ENCODE measurements around the gene RPE65. TPM values are rescaled to one million over a fixed set of nuclear protein-coding genes. Genes with fewer than 3 reads are reported as not detected.

Gene RPE65
- total RNA-seq, 1 experiment from 2014 or later = not detected

GRCh38 chr1:68459796-68460195, 10.0 kb upstream of the RPE65 start:
- Histone ChIP-seq H3K9me3 (ENCODE audit: control insufficient read depth, insufficient read depth, low read depth, low read length) (no peaks in the 10 kb centered on the region), H3K4me1 (ENCODE audit: control insufficient read depth, insufficient read depth, low read length) (no peaks in the 10 kb centered on the region), H3K4me3 (ENCODE audit: low read depth in 2 of 2, low read length in 2 of 2) (no peak overlapping the region), H3K36me3 (ENCODE audit: control insufficient read depth, insufficient read depth, low read length) (no peaks in the 10 kb centered on the region), H3K27me3 (ENCODE audit: control insufficient read depth, insufficient read depth, low read length) (no peaks in the 10 kb centered on the region; the same call in 1 of the 2 replicates), H3K27ac (ENCODE audit: low read length) (no peak overlapping the region)
- TF ChIP-seq, protein P1, sequence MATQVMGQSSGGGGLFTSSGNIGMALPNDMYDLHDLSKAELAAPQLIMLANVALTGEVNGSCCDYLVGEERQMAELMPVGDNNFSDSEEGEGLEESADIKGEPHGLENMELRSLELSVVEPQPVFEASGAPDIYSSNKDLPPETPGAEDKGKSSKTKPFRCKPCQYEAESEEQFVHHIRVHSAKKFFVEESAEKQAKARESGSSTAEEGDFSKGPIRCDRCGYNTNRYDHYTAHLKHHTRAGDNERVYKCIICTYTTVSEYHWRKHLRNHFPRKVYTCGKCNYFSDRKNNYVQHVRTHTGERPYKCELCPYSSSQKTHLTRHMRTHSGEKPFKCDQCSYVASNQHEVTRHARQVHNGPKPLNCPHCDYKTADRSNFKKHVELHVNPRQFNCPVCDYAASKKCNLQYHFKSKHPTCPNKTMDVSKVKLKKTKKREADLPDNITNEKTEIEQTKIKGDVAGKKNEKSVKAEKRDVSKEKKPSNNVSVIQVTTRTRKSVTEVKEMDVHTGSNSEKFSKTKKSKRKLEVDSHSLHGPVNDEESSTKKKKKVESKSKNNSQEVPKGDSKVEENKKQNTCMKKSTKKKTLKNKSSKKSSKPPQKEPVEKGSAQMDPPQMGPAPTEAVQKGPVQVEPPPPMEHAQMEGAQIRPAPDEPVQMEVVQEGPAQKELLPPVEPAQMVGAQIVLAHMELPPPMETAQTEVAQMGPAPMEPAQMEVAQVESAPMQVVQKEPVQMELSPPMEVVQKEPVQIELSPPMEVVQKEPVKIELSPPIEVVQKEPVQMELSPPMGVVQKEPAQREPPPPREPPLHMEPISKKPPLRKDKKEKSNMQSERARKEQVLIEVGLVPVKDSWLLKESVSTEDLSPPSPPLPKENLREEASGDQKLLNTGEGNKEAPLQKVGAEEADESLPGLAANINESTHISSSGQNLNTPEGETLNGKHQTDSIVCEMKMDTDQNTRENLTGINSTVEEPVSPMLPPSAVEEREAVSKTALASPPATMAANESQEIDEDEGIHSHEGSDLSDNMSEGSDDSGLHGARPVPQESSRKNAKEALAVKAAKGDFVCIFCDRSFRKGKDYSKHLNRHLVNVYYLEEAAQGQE (IDR thresholded peaks at IDR 0.05; ENCODE audit: insufficient read depth in 1 of 2, low read depth in 2 of 2, low read length in 1 of 2) = no peak
- no peak for TF ChIP-seq SIN3A (IDR thresholded peaks at IDR 0.05; ENCODE audit: borderline replicate concordance, insufficient read depth, low read depth, low read length)
- TF ChIP-seq TCF7L2 (IDR thresholded peaks at IDR 0.05; ENCODE audit: low read depth, low read length) = no peak
- no peak for TF ChIP-seq POLR2AphosphoS5 (IDR thresholded peaks at IDR 0.05; ENCODE audit: low read depth, low read length)
- TF ChIP-seq, protein P2, sequence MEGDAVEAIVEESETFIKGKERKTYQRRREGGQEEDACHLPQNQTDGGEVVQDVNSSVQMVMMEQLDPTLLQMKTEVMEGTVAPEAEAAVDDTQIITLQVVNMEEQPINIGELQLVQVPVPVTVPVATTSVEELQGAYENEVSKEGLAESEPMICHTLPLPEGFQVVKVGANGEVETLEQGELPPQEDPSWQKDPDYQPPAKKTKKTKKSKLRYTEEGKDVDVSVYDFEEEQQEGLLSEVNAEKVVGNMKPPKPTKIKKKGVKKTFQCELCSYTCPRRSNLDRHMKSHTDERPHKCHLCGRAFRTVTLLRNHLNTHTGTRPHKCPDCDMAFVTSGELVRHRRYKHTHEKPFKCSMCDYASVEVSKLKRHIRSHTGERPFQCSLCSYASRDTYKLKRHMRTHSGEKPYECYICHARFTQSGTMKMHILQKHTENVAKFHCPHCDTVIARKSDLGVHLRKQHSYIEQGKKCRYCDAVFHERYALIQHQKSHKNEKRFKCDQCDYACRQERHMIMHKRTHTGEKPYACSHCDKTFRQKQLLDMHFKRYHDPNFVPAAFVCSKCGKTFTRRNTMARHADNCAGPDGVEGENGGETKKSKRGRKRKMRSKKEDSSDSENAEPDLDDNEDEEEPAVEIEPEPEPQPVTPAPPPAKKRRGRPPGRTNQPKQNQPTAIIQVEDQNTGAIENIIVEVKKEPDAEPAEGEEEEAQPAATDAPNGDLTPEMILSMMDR (IDR thresholded peaks at IDR 0.05) = no peak
- no peak for ATAC-seq
- in situ Hi-C loops (cut with HindIII; ENCODE audit: low pct_unique_long_range_greater_than_20kb, low sequenced_read_pairs) (no loop called here), intact Hi-C loops (cut with micrococcal nuclease; ENCODE audit: unreplicated experiment) (no loop called here)
- no peak for DNase-seq (ENCODE audit: low read depth, low spot score)
- ChIA-PET POLR2A (no interaction called here), CTCF (no interaction called here)
- BruUV-seq (replicated peaks) = no TSS peak

- Histone ChIP-seq H3K36me3 (ENCODE audit: control insufficient read depth, insufficient read depth, low read length) (no peaks in the 10 kb centered on the region), H3K4me3 (ENCODE audit: low read depth in 2 of 2, low read length in 2 of 2) (no peak overlapping the region), H3K9me3 (ENCODE audit: control insufficient read depth, insufficient read depth, low read depth, low read length) (no peaks in the 10 kb centered on the region), H3K27ac (ENCODE audit: low read length) (no peak overlapping the region), H3K4me1 (ENCODE audit: control insufficient read depth, insufficient read depth, low read length) (no peaks in the 10 kb centered on the region), H3K27me3 (ENCODE audit: control insufficient read depth, insufficient read depth, low read length) (no peaks in the 10 kb centered on the region)
- intact Hi-C loops (cut with micrococcal nuclease; ENCODE audit: unreplicated experiment) = no loop called here
- ChIA-PET CTCF (interaction anchor here (0.6 kb wide), 1 partner anchor 693 kb away, joined by 4 read pairs; no protein-coding TSS in a partner anchor), POLR2A (no interaction called here)
- DNase-seq (ENCODE audit: low read depth, low spot score) = no peak
- ATAC-seq = no peak
- no TSS peak for BruUV-seq (replicated peaks)
- TF ChIP-seq POLR2AphosphoS5 (IDR thresholded peaks at IDR 0.05; ENCODE audit: low read depth, low read length) = no peak
- TF ChIP-seq, protein P1 (IDR thresholded peaks at IDR 0.05; ENCODE audit: insufficient read depth in 1 of 2, low read depth in 2 of 2, low read length in 1 of 2) = no peak
- TF ChIP-seq, protein P2 (IDR thresholded peaks at IDR 0.05) = no peak
- no peak for TF ChIP-seq SIN3A (IDR thresholded peaks at IDR 0.05; ENCODE audit: borderline replicate concordance, insufficient read depth, low read depth, low read length)
- TF ChIP-seq TCF7L2 (IDR thresholded peaks at IDR 0.05; ENCODE audit: low read depth, low read length) = no peak
- in situ Hi-C loops (cut with HindIII; ENCODE audit: low pct_unique_long_range_greater_than_20kb, low sequenced_read_pairs) = no loop called here
These were observed 9.3 kb upstream of the RPE65 start for GRCh38 chr1:68459091-68459490.
